HG03045 (cell line): Measurements from ENCODE around the gene FOS.
A peak's percentile ranks its signal among the peaks of the same experiment; 100 is the strongest.
"Not testable (repeated sequence)": the region's sequence is repeated elsewhere in the genome, so short reads cannot be mapped to it uniquely, and the experiment has no call there.

ENCODE experiments used
- ATAC-seq: cut with Tn5 transposase; IDR thresholded peaks from one replicate; pipeline ENCODE4 v1.9.1; 2021; ENCODE audit warnings: mild to moderate bottlenecking, moderate library complexity; ENCODE audit not compliant: unreplicated experiment

Gene FOS

GRCh38 chr14:75274899-75275569 lies 3.6 kb upstream of the FOS start:
- no peak for ATAC-seq

DNA sequence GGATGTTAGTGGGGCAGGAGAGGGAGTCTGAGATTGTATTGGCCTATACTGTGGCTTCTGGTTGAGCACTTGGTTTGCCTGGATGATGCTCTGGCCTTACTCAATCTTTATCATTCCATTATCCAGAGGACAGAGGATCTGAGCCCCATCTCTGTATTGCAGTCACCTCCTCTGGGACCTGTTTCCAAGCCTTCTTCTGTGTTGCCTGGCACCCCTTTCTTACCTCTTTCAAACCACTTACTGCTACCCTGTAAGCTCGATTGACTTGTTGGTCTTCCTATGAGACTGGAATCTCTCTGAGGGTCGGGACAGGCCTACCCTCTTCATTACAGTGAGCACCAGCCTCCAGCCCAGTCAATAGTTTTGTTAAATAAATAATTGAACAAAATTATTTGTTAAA lies 3.0 kb upstream of the FOS start:
- ATAC-seq = no peak

DNA sequence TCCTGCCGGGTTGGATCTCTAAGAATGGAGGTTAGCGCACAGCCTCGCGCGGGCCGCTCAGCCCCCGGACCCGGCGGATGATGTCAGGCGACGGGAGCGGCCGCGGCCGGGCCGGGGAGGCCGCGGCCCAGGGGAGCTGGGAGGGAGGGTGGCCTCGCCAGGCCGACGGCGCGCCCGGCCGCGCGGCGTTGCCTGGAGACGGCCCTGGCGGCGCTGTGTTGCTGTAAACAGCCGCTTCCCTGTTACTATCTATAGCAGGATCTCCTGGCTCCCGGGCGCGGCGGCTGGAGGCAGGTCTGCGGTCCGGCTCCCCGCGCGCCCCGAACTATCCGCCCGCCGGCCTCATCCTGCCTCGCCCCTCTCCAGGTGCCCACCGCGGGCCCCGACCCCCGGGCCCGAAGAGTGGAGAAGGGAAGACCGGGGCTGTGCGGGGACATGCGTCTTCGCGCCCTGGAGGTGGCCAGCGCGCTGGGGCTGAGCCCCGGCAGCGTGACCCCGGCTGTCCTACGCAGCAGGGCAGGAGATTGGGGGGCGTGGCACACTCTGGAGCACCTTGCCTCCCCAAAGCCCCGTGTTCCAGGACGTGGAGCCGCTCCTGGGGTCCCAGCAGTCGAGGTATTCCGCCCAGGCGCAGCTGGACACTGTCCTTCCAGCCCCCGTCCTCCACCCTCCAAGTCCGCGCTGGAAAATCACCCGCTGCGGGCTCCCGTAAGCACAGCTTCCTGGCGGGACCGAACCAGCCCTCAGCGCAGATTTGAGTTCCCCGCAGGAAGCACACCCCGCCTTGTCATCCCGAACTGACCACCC lies 1.4 kb upstream of the FOS start:
- no peak for ATAC-seq

DNA sequence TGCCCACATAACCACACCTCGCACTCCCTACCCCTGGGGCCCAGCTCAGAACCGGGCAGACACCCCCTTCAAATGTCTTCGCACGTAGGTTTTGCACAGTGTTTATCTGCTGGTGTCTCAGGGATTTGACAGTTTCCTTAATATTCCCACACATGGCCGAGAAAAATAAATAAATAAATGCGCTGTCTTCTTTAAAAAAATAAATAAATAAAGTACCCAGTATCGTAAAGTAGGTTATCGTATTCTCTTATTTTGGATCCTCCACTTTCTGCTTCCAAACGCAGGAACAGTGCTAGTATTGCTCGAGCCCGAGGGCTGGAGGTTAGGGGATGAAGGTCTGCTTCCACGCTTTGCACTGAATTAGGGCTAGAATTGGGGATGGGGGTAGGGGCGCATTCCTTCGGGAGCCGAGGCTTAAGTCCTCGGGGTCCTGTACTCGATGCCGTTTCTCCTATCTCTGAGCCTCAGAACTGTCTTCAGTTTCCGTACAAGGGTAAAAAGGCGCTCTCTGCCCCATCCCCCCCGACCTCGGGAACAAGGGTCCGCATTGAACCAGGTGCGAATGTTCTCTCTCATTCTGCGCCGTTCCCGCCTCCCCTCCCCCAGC lies 710 bp upstream of the FOS start:
- ATAC-seq = no peak

DNA sequence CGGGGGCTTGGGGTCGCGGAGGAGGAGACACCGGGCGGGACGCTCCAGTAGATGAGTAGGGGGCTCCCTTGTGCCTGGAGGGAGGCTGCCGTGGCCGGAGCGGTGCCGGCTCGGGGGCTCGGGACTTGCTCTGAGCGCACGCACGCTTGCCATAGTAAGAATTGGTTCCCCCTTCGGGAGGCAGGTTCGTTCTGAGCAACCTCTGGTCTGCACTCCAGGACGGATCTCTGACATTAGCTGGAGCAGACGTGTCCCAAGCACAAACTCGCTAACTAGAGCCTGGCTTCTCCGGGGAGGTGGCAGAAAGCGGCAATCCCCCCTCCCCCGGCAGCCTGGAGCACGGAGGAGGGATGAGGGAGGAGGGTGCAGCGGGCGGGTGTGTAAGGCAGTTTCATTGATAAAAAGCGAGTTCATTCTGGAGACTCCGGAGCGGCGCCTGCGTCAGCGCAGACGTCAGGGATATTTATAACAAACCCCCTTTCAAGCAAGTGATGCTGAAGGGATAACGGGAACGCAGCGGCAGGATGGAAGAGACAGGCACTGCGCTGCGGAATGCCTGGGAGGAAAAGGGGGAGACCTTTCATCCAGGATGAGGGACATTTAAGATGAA lies 630 bp downstream of the FOS start:
- peak; percentile 11 for ATAC-seq

GRCh38 chr14:75279763-75280290 lies 1.2 kb downstream of the FOS start:
- ATAC-seq = no peak

DNA sequence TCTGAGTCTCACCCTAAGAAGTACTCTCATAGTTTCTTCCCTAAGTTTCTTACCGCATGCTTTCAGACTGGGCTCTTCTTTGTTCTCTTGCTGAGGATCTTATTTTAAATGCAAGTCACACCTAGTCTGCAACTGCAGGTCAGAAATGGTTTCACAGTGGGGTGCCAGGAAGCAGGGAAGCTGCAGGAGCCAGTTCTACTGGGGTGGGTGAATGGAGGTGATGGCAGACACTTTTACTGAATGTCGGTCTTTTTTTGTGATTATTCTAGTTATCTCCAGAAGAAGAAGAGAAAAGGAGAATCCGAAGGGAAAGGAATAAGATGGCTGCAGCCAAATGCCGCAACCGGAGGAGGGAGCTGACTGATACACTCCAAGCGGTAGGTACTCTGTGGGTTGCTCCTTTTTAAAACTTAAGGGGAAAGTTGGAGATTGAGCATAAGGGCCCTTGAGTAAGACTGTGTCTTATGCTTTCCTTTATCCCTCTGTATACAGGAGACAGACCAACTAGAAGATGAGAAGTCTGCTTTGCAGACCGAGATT lies 1.7 kb downstream of the FOS start:
- ATAC-seq = no peak

DNA sequence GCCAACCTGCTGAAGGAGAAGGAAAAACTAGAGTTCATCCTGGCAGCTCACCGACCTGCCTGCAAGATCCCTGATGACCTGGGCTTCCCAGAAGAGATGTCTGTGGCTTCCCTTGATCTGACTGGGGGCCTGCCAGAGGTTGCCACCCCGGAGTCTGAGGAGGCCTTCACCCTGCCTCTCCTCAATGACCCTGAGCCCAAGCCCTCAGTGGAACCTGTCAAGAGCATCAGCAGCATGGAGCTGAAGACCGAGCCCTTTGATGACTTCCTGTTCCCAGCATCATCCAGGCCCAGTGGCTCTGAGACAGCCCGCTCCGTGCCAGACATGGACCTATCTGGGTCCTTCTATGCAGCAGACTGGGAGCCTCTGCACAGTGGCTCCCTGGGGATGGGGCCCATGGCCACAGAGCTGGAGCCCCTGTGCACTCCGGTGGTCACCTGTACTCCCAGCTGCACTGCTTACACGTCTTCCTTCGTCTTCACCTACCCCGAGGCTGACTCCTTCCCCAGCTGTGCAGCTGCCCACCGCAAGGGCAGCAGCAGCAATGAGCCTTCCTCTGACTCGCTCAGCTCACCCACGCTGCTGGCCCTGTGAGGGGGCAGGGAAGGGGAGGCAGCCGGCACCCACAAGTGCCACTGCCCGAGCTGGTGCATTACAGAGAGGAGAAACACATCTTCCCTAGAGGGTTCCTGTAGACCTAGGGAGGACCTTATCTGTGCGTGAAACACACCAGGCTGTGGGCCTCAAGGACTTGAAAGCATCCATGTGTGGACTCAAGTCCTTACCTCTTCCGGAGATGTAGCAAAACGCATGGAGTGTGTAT lies 2.4 kb downstream of the FOS start:
- ATAC-seq = no peak

DNA sequence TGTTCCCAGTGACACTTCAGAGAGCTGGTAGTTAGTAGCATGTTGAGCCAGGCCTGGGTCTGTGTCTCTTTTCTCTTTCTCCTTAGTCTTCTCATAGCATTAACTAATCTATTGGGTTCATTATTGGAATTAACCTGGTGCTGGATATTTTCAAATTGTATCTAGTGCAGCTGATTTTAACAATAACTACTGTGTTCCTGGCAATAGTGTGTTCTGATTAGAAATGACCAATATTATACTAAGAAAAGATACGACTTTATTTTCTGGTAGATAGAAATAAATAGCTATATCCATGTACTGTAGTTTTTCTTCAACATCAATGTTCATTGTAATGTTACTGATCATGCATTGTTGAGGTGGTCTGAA lies 3.0 kb downstream of the FOS start:
- no peak for ATAC-seq

GRCh38 chr14:75282170-75282554 lies 3.5 kb downstream of the FOS start:
- no peak for ATAC-seq

DNA sequence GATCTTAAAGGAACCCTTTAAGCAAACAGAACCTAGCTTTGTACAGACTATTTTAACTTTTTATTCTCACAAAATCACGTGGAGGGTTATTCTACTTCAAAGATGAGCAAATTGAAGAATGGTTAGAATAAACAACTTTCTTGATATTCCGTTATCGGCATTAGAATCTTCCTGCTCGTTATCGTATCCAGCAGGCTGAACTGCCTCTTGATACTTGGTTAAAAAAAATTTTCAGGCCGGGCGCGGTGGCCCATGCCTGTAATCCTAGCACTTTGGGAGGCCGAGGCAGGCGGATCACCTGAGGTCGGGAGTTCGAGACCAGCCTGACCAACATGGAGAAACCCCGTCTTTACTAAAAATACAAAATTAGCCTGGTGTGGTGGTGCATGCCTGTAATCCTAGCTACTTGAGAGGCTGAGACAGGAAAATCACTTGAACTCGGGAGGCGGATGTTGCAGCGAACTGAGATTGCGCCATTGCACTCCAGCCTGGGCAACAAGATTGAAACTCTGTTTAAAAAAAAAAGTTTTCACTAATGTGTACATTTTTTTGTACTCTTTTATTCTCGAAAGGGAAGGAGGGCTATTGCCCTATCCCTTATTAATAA lies 4.0 kb downstream of the FOS start:
- ATAC-seq = not testable (repeated sequence)

DNA sequence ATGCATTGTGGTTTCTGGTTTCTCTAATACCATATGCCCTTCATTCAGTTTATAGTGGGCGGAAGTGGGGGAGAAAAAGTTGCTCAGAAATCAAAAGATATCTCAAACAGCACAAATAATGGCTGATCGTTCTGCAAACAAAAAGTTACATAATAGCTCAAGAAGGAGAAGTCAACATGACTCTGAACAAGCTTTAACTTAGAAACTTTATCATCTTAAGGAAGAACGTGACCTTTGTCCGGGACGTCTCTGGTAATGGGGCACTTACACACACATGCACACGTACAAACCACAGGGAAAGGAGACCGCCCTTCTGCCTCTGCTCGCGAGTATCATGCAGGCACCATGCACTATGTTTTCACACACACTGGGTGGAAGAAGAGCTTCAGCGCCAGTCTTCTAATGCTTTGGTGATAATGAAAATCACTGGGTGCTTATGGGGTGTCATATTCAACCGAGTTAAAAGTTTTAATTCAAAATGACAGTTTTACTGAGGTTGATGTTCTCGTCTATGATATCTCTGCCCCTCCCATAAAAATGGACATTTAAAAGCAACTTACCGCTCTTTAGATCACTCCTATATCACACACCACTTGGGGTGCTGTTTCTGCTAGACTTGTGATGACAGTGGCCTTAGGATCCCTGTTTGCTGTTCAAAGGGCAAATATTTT lies 4.7 kb downstream of the FOS start:
- ATAC-seq = no peak

- ATAC-seq = no peak
Measured at GRCh38 chr14:75283833-75284563, 5.4 kb downstream of the FOS start.

DNA sequence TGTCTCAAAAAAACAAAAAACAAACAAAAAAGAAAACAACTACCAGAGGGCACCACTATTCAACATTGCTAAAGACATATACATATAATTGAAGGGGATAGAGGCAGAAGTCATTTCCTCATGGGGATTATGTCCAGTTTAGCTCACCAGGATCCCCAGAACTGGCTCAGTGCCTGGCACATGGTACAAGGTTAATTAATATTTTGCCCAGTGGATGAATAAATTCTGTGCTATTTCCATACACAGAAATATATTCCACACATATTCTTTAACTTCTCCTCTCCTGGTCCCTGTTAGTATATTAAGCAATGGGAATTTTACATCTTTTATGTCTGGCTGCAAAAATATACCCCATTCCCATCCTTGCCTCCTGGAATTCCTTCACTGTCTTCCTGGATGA lies 6.7 kb downstream of the FOS start:
- no peak for ATAC-seq

DNA sequence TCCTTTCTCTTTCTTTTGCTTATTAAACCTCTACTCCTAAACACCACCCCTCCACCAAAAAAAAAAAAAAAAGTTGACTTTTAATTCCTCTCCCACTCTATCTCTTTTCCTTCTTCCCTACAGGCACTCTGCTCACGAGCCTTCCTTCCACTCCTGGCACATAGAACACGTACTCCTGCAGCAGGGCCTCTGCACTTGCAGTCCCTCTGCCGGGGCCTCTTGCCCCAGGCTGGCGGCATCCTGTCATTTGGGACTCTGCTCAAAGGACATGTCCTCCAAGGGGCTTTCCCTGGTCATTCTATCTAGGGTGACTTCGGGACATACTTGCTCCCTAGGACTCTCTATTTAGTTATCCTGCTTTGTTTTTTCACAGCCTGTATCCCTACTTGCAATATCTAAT lies 7.7 kb downstream of the FOS start:
- ATAC-seq = no peak

DNA sequence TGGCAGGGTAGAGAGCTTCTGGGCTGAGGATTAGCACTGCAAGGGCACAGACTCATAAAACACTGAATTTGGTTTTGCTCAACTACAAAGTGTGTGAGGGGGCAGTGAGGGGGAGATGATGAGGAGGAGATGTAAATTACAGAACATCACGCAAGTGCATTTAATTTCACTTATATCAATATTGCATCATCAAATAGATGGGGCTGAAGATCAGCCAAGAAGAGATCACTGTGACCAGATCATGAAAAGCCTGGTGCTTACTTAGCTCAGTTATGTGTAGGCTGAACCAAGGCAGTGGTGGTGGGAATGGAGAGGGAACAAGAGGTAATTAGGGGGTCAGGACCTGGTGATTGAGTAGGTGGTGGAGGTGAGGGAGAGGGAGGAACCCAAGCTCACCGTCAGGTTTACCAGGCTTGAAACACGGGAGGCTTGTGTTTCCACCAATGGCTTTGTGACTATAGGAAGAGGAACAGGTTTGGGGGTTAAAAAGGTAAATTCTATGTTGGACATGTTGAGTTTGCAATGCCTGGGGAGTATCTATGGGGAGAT lies 11.3 kb downstream of the FOS start:
- ATAC-seq = no peak

GRCh38 chr14:75290851-75291250 lies 12.2 kb downstream of the FOS start:
- no peak for ATAC-seq

GRCh38 chr14:75291331-75291730 lies 12.7 kb downstream of the FOS start:
- ATAC-seq = no peak
